H1 (cell line): Measurements from ENCODE around the gene CALM3. TPM values are rescaled to one million over a fixed set of nuclear protein-coding genes. Genes with fewer than 3 reads are reported as not detected.

ENCODE experiments used
- CTCF ChIA-PET: fragments of 300-600 bp; sonication (Branson Sonifier 250); formaldehyde crosslinking; loops from one replicate; lab custom pipeline; 2021; ENCODE audit not compliant: partially characterized antibody; lab: Charles Lee
- POLR2A ChIA-PET: fragments of 300-600 bp; sonication (Branson Sonifier 250); formaldehyde crosslinking; loops from one replicate; lab custom pipeline; 2021; ENCODE audit warnings: inconsistent platforms; ENCODE audit not compliant: partially characterized antibody; lab: Charles Lee
- DNase-seq, 2 experiments: peaks; one replicate each; pipeline versions ENCODE4 v3.0.0 to v3.0.0-alpha.2; 2010 to 2022; ENCODE audit warnings: low spot score in 2 of 2, low read depth in 1 of 2, mixed read lengths in 1 of 2
- FAIRE-seq: peaks from 2 replicates; lab custom pipeline; 2011; peaks lifted over from hg19 to GRCh38; lab: Jason Lieb, UNC
- H2AFZ ChIP-seq: 2 replicates; pipeline ENCODE4 v1.8.1; 2012; ENCODE audit warnings: low read length, inconsistent platforms
- H2AK5ac ChIP-seq: 2 replicates; pipeline ENCODE4 v1.6.1; 2013; ENCODE audit warnings: low read depth, low read length
- H2BK120ac ChIP-seq: replicated peaks from 2 replicates; pipeline ENCODE3; 2013; ENCODE audit warnings: low read depth, low read length, inconsistent platforms
- H2BK12ac ChIP-seq: 2 replicates; pipeline ENCODE4 v1.6.1; 2013; ENCODE audit warnings: low read depth, low read length
- H2BK15ac ChIP-seq: 2 replicates; pipeline ENCODE4 v1.6.1; 2013; ENCODE audit warnings: low read length
- H2BK20ac ChIP-seq: 2 replicates; pipeline ENCODE4 v1.6.1; 2013; ENCODE audit warnings: low read length
- H2BK5ac ChIP-seq: 2 replicates; pipeline ENCODE4 v1.6.1; 2013; ENCODE audit warnings: low read depth, low read length
- H3K14ac ChIP-seq: 2 replicates; pipeline ENCODE4 v1.6.1; 2013; ENCODE audit warnings: inconsistent platforms; ENCODE audit not compliant: insufficient read length
- H3K18ac ChIP-seq: 2 replicates; pipeline ENCODE4 v1.6.1; 2013; ENCODE audit warnings: low read length; ENCODE audit errors: extremely low read depth
- H3K23ac ChIP-seq: 2 replicates; pipeline ENCODE4 v1.6.1; 2013; ENCODE audit warnings: inconsistent platforms; ENCODE audit not compliant: insufficient read length
- H3K23me2 ChIP-seq: 2 replicates; pipeline ENCODE4 v1.6.1; 2013; ENCODE audit warnings: low read depth, low read length
- H3K27ac ChIP-seq: 2 replicates; pipeline ENCODE4 v1.6.1; 2011; ENCODE audit warnings: low read depth, low read length, inconsistent platforms
- H3K27me3 ChIP-seq, 4 experiments: replicated peaks in 1 of 4; 1 replicate in 1 of 4; 2 replicates in 3 of 4; pipeline versions ENCODE4 v1.6.1 to v1.8.1; 2011 to 2013; ENCODE audit warnings: low read length in 3 of 4, mild to moderate bottlenecking in 3 of 4, inconsistent platforms in 2 of 4, mixed read lengths in 2 of 4, moderate library complexity in 1 of 4; ENCODE audit not compliant: control insufficient read depth in 3 of 4, insufficient read depth in 3 of 4; ENCODE audit errors: extremely low read depth in 1 of 4
- H3K36me3 ChIP-seq, 4 experiments: 2 replicates each; pipeline versions ENCODE4 v1.6.1 to v1.8.1; 2011 to 2013; ENCODE audit warnings: mild to moderate bottlenecking in 4 of 4, low read length in 3 of 4, moderate library complexity in 2 of 4, control low read depth in 1 of 4, inconsistent platforms in 1 of 4; ENCODE audit not compliant: insufficient read depth in 4 of 4, control insufficient read depth in 2 of 4
- H3K4ac ChIP-seq: replicated peaks from 2 replicates; pipeline ENCODE3; 2013; ENCODE audit warnings: low read length, low read depth, mixed read lengths, inconsistent platforms; ENCODE audit not compliant: insufficient read length
- H3K4me1 ChIP-seq, 4 experiments: replicated peaks in 1 of 4; 1 replicate in 1 of 4; 2 replicates in 3 of 4; pipeline versions ENCODE4 v1.6.1 to v1.8.1; 2011 to 2013; ENCODE audit warnings: low read length in 3 of 4, inconsistent platforms in 2 of 4, mixed read lengths in 1 of 4; ENCODE audit not compliant: insufficient read depth in 4 of 4, control insufficient read depth in 3 of 4
- H3K4me2 ChIP-seq, 2 experiments: 2 replicates each; pipeline versions ENCODE4 v1.6.1 to v1.8.1; 2011 to 2013; ENCODE audit warnings: low read depth in 2 of 2, low read length in 2 of 2, control low read depth in 1 of 2, inconsistent platforms in 1 of 2, mild to moderate bottlenecking in 1 of 2; ENCODE audit not compliant: insufficient read depth in 1 of 2
- H3K4me3 ChIP-seq, 4 experiments: fragments of 200-600, 300-600 bp in 1 of 4; sonication (generic), shearing (Covaris generic), sonication (Bioruptor Twin) in 1 of 4; 2 replicates each; pipeline versions ENCODE4 v1.5.1 to v1.8.1; 2011 to 2016; ENCODE audit warnings: low read length in 4 of 4, low read depth in 3 of 4, control low read depth in 2 of 4, inconsistent platforms in 2 of 4, mild to moderate bottlenecking in 2 of 4, mixed read lengths in 1 of 4, moderate library complexity in 1 of 4; ENCODE audit not compliant: insufficient read depth in 2 of 4; ENCODE audit errors: extremely low read depth in 1 of 4
- H3K56ac ChIP-seq: replicated peaks from 2 replicates; pipeline ENCODE3; 2013; ENCODE audit warnings: low read depth, mild to moderate bottlenecking, mixed read lengths, low read length, inconsistent platforms; ENCODE audit not compliant: insufficient read length
- H3K79me1 ChIP-seq: 2 replicates; pipeline ENCODE4 v1.6.1; 2013; ENCODE audit warnings: low read depth, low read length, control low read depth
- H3K79me2 ChIP-seq, 2 experiments: 2 replicates each; pipeline versions ENCODE4 v1.6.1 to v1.8.1; 2012 to 2013; ENCODE audit warnings: low read length in 2 of 2, mild to moderate bottlenecking in 2 of 2, inconsistent platforms in 1 of 2; ENCODE audit not compliant: insufficient read depth in 2 of 2, control insufficient read depth in 1 of 2
- H3K9ac ChIP-seq, 4 experiments: replicated peaks in 1 of 4; 1 replicate in 1 of 4; 2 replicates in 3 of 4; pipeline versions ENCODE4 v1.6.1 to v1.8.1; 2011 to 2013; ENCODE audit warnings: low read depth in 3 of 4, low read length in 3 of 4, control low read depth in 2 of 4, mild to moderate bottlenecking in 2 of 4, moderate library complexity in 2 of 4, inconsistent platforms in 1 of 4; ENCODE audit errors: extremely low read depth in 1 of 4
- H3K9me3 ChIP-seq, 2 experiments: 2 replicates each; pipeline versions ENCODE4 v1.6.1 to v1.8.1; 2012 to 2013; ENCODE audit warnings: mild to moderate bottlenecking in 2 of 2, moderate library complexity in 2 of 2, control low read depth in 1 of 2, inconsistent platforms in 1 of 2, low read depth in 1 of 2, low read length in 1 of 2, mixed read lengths in 1 of 2; ENCODE audit not compliant: insufficient read depth in 2 of 2
- H4K20me1 ChIP-seq, 2 experiments: replicated peaks in 1 of 2; 2 replicates each; pipeline versions ENCODE3 to v1.8.1; 2011 to 2013; ENCODE audit warnings: inconsistent platforms in 2 of 2, low read length in 2 of 2, mild to moderate bottlenecking in 1 of 2; ENCODE audit not compliant: insufficient read depth in 2 of 2, control insufficient read depth in 1 of 2
- H4K5ac ChIP-seq: 2 replicates; pipeline ENCODE4 v1.6.1; 2013; ENCODE audit warnings: low read length, low read depth, mixed read lengths, inconsistent platforms; ENCODE audit not compliant: insufficient read length
- H4K8ac ChIP-seq: 2 replicates; pipeline ENCODE4 v1.8.0; 2013; ENCODE audit warnings: mild to moderate bottlenecking, moderate library complexity, low read length, inconsistent platforms; ENCODE audit not compliant: insufficient read depth; ENCODE audit errors: extremely low read depth
- H4K91ac ChIP-seq: replicated peaks from 2 replicates; pipeline ENCODE3; 2013; ENCODE audit warnings: low read length, mixed read lengths, inconsistent platforms; ENCODE audit not compliant: insufficient read length
- JUN ChIP-seq: IDR thresholded peaks from 2 replicates; pipeline ENCODE4 v1.6.1; 2011; ENCODE audit warnings: low read depth, mild to moderate bottlenecking, improper control_type of control experiment, low read length
- MAX ChIP-seq: IDR thresholded peaks from 2 replicates; pipeline ENCODE4 v1.6.1; 2012; ENCODE audit warnings: inconsistent platforms
- ZNF274 ChIP-seq: IDR thresholded peaks from 2 replicates; pipeline ENCODE4 v1.7.0; 2012; ENCODE audit warnings: low read length, borderline replicate concordance; ENCODE audit errors: extremely low read depth
- WGBS, 2 experiments: shearing (Covaris generic) in 1 of 2; methylation state at CpG; one replicate each; pipeline versions ENCODE4 v1.1.6 to v1.1.7; 2013 to 2015; ENCODE audit warnings: low lambda C conversion rate in 2 of 2, mixed read lengths in 2 of 2, inconsistent platforms in 1 of 2, low coverage in 1 of 2, missing lambda C conversion rate in 1 of 2; ENCODE audit not compliant: insufficient replicate concordance in 2 of 2, insufficient coverage in 1 of 2, insufficient read length in 1 of 2; ENCODE audit errors: extremely low coverage in 1 of 2, missing lambda C conversion rate in 1 of 2; 5-methylcytosine and 5-hydroxymethylcytosine counted together
- polyA plus RNA-seq, 7 experiments: library from polyadenylated mRNA; depleted of rRNA in 3 of 7; stranded (reverse) in 5 of 7; unstranded in 2 of 7; fragments of >200 nt in 5 of 7; fragments of 200-250 nt in 2 of 7; gene quantifications; 1 replicate in 5 of 7; 2 replicates in 1 of 7; 4 replicates in 1 of 7; pipeline versions ENCODE4 v1.2.1 to v1.2.3, GENCODE V29; 2011 to 2013; ENCODE audit warnings: missing spikeins in 2 of 7, mixed read lengths in 2 of 7
- total RNA-seq: library from RNA; stranded (reverse); fragmentation: NEBNext Ultra II Directional; extraction: Animal tissue kit (Norgen Biotek cat#: 25700); gene quantifications from 2 replicates; pipeline ENCODE4 v1.2.1, GENCODE V29; 2021

Gene CALM3
- total and polyA plus RNA-seq, 2 of the 8 experiments (the other 6 are each of a cell fraction or from before 2014, with no cell fraction given): 315 to 326 TPM

GRCh38 chr19:46656541-46656940 lies 55.4 kb downstream of the CALM3 start:
- peaks cover 4 to 28% (median 15%) of the 10 kb centered on the region in 4 experiments for H3K4me1 ChIP-seq
- no peaks in the 10 kb centered on the region for H3K79me1 ChIP-seq
- H3K27ac ChIP-seq: no peak overlapping the region
- H3K56ac ChIP-seq: no peak overlapping the region
- POLR2A ChIA-PET: interaction anchor here (1.5 to 1.9 kb wide), 2 partner anchors 8 to 17 kb away, joined by 3 to 5 read pairs; no protein-coding TSS in a partner anchor
- no peak overlapping the region for H2BK120ac ChIP-seq
- H3K36me3 ChIP-seq: no peaks in the 10 kb centered on the region
- H3K79me2 ChIP-seq: no peaks in the 10 kb centered on the region
- no peak overlapping the region for H3K14ac ChIP-seq
- H2BK5ac ChIP-seq: no peak overlapping the region
- no peak overlapping the region for H2AFZ ChIP-seq
- CTCF ChIA-PET: interaction anchor here (1.1 to 18.2 kb wide), 3 partner anchors 19 to 40 kb away, joined by 3 to 341 read pairs (median 8); no protein-coding TSS in a partner anchor
- no peak overlapping the region for H2BK20ac ChIP-seq
- no peak overlapping the region; the same call in 1 of the 2 replicates for H2AK5ac ChIP-seq
- FAIRE-seq (no peak), DNase-seq (no peak)
- peaks cover 0 to 2% of the 10 kb centered on the region in 2 experiments for H4K20me1 ChIP-seq
- H3K9ac ChIP-seq: no peak overlapping the region
- H3K9me3 ChIP-seq: no peaks in the 10 kb centered on the region
- no peak overlapping the region for H4K91ac ChIP-seq
- no peak overlapping the region for H3K4ac ChIP-seq
- no peak overlapping the region for H3K23ac ChIP-seq
- H2BK15ac ChIP-seq: no peak overlapping the region
- H4K8ac ChIP-seq: no peak overlapping the region
- peaks cover 12% of the 10 kb centered on the region; the same call in 1 of the 2 replicates for H3K23me2 ChIP-seq
- no peak overlapping the region for H3K4me3 ChIP-seq
- H3K27me3 ChIP-seq: peaks cover 0 to 21% (median 13%) of the 10 kb centered on the region in 4 experiments; a peak in 4 of 7 replicates
- WGBS, 2 experiments: 88% methylated on average over 5 of the region's 5 CpGs; no CpG with 5 or more reads in 1 of the 2 experiments
- TF ChIP-seq ZNF274 (no peak), MAX (no peak), JUN (no peak)
- H3K18ac ChIP-seq: no peak overlapping the region
- no peak overlapping the region for H2BK12ac ChIP-seq
- no peak overlapping the region for H3K4me2 ChIP-seq
- no peak overlapping the region for H4K5ac ChIP-seq
